A673 (cell line): ENCODE results near the gene VEGFC. TPM values are rescaled to one million over a fixed set of nuclear protein-coding genes. Genes with fewer than 3 reads are reported as not detected.

Experiments used
- BruUV-seq: library from RNA; stranded (reverse); fragments of 400-500 nt; replicated peaks from 2 replicates; lab custom pipeline; 2021; lab: Mats Ljungman, UMichigan
- CTCF ChIA-PET: fragments of 300-600 bp; sonication (Branson Sonifier 250); formaldehyde crosslinking; loops from one replicate; lab custom pipeline; 2022; ENCODE audit warnings: antibody characterized with exemption; lab: Charles Lee
- POLR2A ChIA-PET: fragments of 300-600 bp; sonication (Branson Sonifier 250); formaldehyde crosslinking; loops from one replicate; lab custom pipeline; 2022; ENCODE audit warnings: antibody characterized with exemption; ENCODE audit not compliant: low non-redundant PET; lab: Charles Lee
- DNase-seq: peaks from one replicate; pipeline ENCODE4 v3.0.0-alpha.2; 2015; ENCODE audit warnings: low spot score
- H3K27ac ChIP-seq: fragments of 200-600 bp; sonication (generic); 2 replicates; pipeline ENCODE4 v1.5.1; 2016; ENCODE audit warnings: mixed run types, low read depth, mild to moderate bottlenecking, mixed read lengths, antibody characterized with exemption, low read length; ENCODE audit not compliant: poor library complexity, severe bottlenecking
- H3K27me3 ChIP-seq: fragments of 200-600 bp; sonication (generic); replicated peaks from 2 replicates; pipeline ENCODE4 v1.6.1; 2017; ENCODE audit warnings: mixed run types, low read depth, mild to moderate bottlenecking, mixed read lengths, antibody characterized with exemption, low read length; ENCODE audit not compliant: insufficient read depth, poor library complexity
- H3K36me3 ChIP-seq: fragments of 200-600 bp; sonication (generic); 2 replicates; pipeline ENCODE4 v1.6.1; 2016; ENCODE audit warnings: mixed run types, mild to moderate bottlenecking, mixed read lengths, antibody characterized with exemption, low read length; ENCODE audit not compliant: insufficient read depth, poor library complexity, severe bottlenecking
- H3K4me1 ChIP-seq: fragments of 200-600 bp; sonication (generic); 2 replicates; pipeline ENCODE4 v1.6.1; 2017; ENCODE audit warnings: mixed run types, mild to moderate bottlenecking, mixed read lengths, antibody characterized with exemption, low read length; ENCODE audit not compliant: insufficient read depth, poor library complexity, severe bottlenecking
- H3K4me3 ChIP-seq: fragments of 200-600 bp; sonication (generic); 2 replicates; pipeline ENCODE4 v1.5.1; 2016; ENCODE audit warnings: low read depth, mixed run types, mild to moderate bottlenecking, mixed read lengths, low read length; ENCODE audit not compliant: poor library complexity, severe bottlenecking
- H3K9me3 ChIP-seq: fragments of 200-600 bp; sonication (generic); 2 replicates; pipeline ENCODE4 v1.6.1; 2016; ENCODE audit warnings: mixed run types, low read depth, mild to moderate bottlenecking, mixed read lengths, antibody characterized with exemption, low read length; ENCODE audit not compliant: poor library complexity, severe bottlenecking
- EZH2 ChIP-seq: fragments of 200-600 bp; sonication (generic); IDR thresholded peaks from 2 replicates; pipeline ENCODE4 v1.6.1; 2017; ENCODE audit warnings: borderline replicate concordance, low read depth, mild to moderate bottlenecking, mixed read lengths, antibody characterized with exemption, low read length; ENCODE audit not compliant: poor library complexity, severe bottlenecking
- intact Hi-C: fragments of 100-400 bp; cut with micrococcal nuclease; formaldehyde crosslinking; loops from one replicate; pipeline ENCODE4 v1.10.0; 2022; ENCODE audit not compliant: unreplicated experiment
- total RNA-seq: library from RNA; stranded (reverse); gene quantifications from 2 replicates; pipeline ENCODE4 v1.2.3, GENCODE V29; 2021
- TF ChIP-seq, protein P1 (sequence below): fragments of 300-800, 200-600 bp; sonication (generic); conservative IDR thresholded peaks from 2 replicates; pipeline ENCODE4 v1.5.1; 2017; ENCODE audit warnings: low read depth, mild to moderate bottlenecking, antibody characterized with exemption, low read length, moderate library complexity, mixed read lengths

Gene VEGFC
- total RNA-seq, 1 experiment from 2014 or later, result not detected

DNA sequence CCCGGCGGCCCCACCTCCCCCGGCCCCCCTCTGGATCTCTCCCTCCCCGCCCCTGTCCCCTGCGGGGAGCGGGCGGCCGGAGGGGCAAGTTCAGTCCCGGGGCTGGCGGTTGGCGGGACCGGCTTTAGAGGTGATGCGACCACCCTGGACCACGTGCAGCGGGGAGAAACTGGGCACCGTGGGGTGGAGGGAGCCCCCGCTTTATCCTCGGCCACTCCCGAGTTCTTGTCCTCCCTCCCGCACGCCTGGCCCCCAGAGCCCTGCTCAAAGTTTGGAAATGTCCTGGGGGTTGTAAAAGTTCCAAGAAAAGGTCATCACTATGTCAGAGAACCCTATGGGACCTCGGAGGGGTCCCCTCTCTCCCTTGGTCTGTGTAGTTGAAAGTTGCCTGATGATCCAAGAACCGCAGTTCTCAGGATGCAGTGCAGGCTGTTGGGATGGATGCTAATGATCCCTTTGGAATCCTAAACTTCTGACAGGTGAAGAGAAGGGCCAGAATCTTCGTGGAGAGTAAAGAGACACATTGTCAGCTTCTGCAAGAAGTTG, 411 bp upstream of the VEGFC start:
- Histone ChIP-seq H3K4me3 (peak overlapping the region; percentile 16), H3K27me3 (peaks cover 88% of the 10 kb centered on the region), H3K9me3 (no peaks in the 10 kb centered on the region), H3K36me3 (no peaks in the 10 kb centered on the region), H3K4me1 (no peaks in the 10 kb centered on the region), H3K27ac (no peak overlapping the region)
- no peak for DNase-seq
- no peak for TF ChIP-seq EZH2
- TF ChIP-seq, protein P1, sequence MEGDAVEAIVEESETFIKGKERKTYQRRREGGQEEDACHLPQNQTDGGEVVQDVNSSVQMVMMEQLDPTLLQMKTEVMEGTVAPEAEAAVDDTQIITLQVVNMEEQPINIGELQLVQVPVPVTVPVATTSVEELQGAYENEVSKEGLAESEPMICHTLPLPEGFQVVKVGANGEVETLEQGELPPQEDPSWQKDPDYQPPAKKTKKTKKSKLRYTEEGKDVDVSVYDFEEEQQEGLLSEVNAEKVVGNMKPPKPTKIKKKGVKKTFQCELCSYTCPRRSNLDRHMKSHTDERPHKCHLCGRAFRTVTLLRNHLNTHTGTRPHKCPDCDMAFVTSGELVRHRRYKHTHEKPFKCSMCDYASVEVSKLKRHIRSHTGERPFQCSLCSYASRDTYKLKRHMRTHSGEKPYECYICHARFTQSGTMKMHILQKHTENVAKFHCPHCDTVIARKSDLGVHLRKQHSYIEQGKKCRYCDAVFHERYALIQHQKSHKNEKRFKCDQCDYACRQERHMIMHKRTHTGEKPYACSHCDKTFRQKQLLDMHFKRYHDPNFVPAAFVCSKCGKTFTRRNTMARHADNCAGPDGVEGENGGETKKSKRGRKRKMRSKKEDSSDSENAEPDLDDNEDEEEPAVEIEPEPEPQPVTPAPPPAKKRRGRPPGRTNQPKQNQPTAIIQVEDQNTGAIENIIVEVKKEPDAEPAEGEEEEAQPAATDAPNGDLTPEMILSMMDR, result no peak
- no TSS peak for BruUV-seq
- CTCF ChIA-PET, result no interaction called here
- intact Hi-C loops, result loop anchor here (5.0 kb wide), 1 partner anchor 416 kb away; no protein-coding TSS in a partner anchor
- POLR2A ChIA-PET, result no interaction called here

DNA sequence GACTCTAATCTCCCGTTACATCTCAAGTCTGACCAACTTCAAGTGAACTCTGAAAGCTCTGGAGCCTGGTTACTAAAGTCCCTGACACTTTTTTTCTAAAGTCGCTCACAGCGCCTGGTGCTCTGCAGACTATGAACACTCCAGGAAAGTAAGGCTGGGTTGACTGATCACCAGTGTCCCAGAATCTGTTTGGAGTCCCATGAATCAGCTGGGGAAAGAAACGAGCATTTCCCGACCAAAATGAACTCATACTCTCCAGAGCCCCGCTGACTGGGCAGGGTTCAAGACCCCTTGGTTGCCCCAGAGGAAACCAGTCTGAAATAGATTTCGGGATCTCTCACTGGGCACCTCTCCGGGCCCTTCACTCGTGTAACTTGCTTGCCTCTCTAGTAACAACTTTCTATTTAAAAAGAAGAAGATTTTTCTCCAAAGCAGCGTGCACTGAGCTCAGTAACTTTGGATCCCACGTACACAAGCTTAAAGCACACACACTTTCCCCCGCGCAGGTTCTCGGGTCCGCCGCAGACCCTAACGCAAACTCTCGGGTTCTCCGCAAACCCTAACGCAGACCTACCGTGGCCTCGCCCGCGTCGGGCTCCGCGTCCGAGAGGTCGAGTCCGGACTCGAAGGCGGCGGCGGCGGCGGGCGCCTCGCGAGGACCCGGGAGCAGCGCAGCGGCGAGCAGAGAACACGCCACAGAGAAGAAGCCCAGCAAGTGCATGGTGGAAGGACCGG, 964 bp downstream of the VEGFC start:
- Histone ChIP-seq H3K27ac (no peak overlapping the region), H3K36me3 (no peaks in the 10 kb centered on the region), H3K4me1 (no peaks in the 10 kb centered on the region), H3K9me3 (no peaks in the 10 kb centered on the region), H3K27me3 (peaks cover 84% of the 10 kb centered on the region), H3K4me3 (peak overlapping the region; percentile 42)
- TF ChIP-seq EZH2, result peak; percentile 86
- TF ChIP-seq, protein P1, result no peak
- ChIA-PET CTCF (interaction anchor here (1.5 kb wide), 1 partner anchor 255 kb away, joined by 4 read pairs; no protein-coding TSS in a partner anchor), POLR2A (no interaction called here)
- intact Hi-C loops, result loop anchor here (5.0 kb wide), 1 partner anchor 414 kb away; no protein-coding TSS in a partner anchor
- DNase-seq, result peak; percentile 6
- no TSS peak for BruUV-seq

DNA sequence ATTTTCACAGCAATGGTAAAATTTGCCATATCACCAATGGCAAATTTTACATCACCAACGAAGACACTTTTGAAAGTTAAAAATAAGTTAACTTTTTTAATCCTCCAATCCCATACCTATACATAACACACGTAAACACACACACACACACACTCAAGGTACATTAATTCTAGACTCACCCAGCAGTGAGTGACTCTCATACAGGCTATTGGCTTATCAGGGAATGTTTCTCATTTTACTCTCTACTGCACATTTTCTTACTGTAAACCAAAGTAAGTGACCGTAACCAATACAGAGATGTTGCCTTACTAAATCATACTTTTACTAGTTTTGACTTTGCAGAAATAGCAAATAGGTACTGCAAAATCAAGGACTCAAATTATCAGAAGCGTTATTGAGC, 2.3 kb downstream of the VEGFC start:
- BruUV-seq, result no TSS peak
- Histone ChIP-seq H3K9me3 (no peaks in the 10 kb centered on the region), H3K27ac (no peak overlapping the region), H3K27me3 (peaks cover 76% of the 10 kb centered on the region), H3K36me3 (no peaks in the 10 kb centered on the region), H3K4me3 (no peak overlapping the region), H3K4me1 (no peaks in the 10 kb centered on the region)
- intact Hi-C loops, result loop anchor here (1.0 to 5.0 kb wide), 2 partner anchors 257 to 413 kb away; no protein-coding TSS in a partner anchor
- DNase-seq, result no peak
- TF ChIP-seq EZH2, result no peak
- TF ChIP-seq, protein P1, result no peak
- CTCF ChIA-PET, result no interaction called here
- POLR2A ChIA-PET, result no interaction called here
